GM19372 (cell line): ENCODE data around the gene NBAS.

Experiments
- ATAC-seq: cut with Tn5 transposase; IDR thresholded peaks from one replicate; pipeline ENCODE4 v1.9.1; 2021; ENCODE audit warnings: mild to moderate bottlenecking, low read depth, moderate library complexity; ENCODE audit not compliant: unreplicated experiment

The NBAS gene

GRCh38 chr2:15591692-15592463 lies 30.7 kb upstream of the NBAS start, which contains the start of gene DDX1:
TSS of gene DDX1 (plus strand) at chr2:15591868. CDS start at chr2:15591934, 66 bp downstream.
- ATAC-seq, result peak; percentile 93

DNA sequence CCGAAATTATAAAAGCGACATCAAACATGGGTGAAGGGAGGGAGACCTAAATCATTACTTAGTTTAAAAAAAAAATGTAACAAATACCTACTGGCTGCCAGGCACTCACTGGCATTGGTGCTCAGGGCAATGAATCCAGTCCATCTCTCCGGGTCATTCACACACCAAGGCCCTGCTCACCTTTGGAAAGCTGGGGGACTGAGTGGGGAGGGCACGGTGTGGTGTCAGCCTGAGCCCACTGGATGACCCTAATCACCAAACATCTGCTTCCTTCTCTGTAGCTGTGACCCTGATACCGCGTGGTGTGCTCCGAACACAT lies 30.2 kb upstream of the NBAS start:
- ATAC-seq, result no peak

- ATAC-seq, result no peak
Measured at GRCh38 chr2:15588329-15588919, 27.3 kb upstream of the NBAS start.

DNA sequence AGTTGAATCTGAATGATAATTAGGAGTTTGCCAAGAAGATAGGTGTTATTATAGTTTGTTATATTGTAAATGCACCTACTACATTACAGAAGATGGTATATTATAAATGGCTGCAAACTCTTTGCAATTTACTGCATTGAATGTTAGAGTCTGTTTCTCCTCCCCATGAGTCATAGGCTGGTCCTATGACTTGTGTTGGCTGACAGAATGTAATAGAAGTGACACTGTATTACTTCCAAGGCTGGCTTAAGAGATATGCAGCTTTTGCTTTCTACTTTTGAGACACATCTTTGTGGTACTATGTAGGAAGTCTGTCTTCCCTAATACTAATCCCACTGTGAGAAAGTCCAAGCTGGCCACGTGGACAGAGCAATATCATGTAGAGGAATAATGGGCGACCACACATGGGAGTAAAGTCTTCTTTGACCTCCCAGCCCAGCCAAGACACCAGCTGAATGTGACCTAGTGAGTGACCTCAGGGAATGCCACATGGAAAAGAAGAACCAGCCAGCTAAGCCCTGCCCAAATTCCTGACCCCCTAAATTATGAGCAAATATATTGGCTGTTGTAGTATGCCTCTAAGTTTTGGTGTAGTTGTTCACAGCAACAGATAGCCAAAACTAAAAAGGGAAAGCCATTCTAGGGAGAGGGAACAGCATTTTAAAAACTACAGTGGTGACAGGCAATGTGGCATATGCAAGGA lies 23.8 kb upstream of the NBAS start:
- ATAC-seq, result no peak

- no peak for ATAC-seq
Measured at GRCh38 chr2:15584316-15584715, 23.2 kb upstream of the NBAS start.

DNA sequence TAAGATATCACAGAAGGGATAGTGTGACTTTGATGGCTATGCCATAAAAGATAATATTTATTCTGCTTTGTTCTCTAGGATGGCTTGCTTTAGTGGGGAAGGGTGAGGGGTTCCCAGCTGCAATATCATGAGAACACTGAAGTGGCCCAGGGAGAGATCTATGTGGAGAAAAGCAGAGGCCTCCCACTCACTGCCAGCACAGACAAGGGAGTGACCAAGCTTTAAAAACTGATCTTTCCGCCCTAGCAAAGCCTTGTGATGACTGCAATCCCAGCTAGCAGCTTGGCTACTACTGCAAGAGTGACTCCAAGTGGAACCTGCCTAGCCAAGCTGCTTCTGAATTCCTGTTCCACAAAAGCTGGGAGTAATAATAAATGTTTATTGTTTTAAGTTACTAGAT lies 22.7 kb upstream of the NBAS start:
- no peak for ATAC-seq

DNA sequence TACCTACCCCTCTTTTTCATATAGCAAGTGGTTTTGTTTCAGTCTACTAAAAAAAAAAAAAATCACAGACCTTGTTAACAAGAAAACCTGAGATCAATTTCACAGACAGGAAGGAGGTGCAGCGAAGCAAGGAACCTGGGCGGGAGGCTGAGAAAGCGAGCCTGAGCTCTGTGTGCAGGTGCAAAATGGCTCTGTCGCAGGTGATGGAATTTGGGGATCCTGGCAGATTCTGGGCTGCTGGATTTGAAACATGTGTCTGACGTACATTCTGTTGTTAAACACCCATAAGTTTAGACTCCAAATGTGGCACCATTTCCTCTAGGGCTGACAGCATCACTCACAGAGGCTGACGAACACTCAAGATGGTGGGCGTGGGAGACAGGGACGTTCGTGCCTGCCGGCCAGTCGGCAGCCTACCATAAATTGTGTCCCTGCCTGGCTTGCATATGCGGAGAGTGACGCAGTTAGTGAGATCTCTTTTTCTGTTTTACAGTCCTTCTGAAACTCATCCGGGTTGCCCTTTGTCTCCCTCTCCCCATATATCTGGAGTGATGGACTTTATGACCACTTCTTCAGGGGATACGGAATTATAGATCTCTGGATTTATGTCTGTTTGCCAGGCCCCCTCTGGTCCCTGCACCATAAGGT lies 21.7 kb upstream of the NBAS start:
- ATAC-seq, result no peak

DNA sequence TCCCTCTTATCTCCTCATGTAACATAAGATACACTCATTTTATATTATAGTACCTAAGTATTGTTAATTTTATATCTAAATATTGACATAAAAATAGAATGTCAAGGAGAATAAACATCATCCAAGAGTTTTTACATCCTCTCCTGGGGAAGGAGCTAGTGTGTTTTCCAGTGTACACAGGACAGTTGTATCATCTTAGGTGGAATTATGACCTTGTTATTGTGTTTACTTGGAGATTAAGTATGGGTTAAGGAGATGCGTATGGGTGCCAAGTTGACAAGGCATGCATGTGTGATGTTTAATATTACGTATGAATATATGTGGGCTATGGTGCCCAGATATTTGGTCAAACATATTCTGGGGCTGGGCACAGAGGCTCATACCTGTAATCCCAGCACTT lies 19.3 kb upstream of the NBAS start:
- ATAC-seq, result no peak

DNA sequence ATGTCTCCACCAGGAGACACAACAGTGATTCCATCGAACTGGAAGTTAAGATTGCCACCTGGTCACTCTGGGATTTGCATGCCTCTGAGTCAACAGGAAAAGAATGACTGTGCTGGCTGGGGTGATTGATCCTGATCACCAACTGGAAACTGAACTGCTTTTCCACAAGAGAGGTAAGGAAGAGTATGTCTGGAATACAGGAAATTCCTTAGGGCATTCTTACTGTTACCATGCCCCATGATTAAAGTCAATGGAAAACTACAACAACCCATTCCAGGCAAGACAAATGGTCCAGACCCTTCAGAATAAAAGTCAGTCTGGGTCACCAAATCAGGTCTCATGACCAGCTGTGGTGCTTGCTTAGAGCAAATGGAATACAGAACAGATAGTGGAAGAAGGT lies 18.5 kb upstream of the NBAS start:
- no peak for ATAC-seq

- peak; percentile 97 for ATAC-seq
Measured at GRCh38 chr2:15577071-15577735, 16.1 kb upstream of the NBAS start.

DNA sequence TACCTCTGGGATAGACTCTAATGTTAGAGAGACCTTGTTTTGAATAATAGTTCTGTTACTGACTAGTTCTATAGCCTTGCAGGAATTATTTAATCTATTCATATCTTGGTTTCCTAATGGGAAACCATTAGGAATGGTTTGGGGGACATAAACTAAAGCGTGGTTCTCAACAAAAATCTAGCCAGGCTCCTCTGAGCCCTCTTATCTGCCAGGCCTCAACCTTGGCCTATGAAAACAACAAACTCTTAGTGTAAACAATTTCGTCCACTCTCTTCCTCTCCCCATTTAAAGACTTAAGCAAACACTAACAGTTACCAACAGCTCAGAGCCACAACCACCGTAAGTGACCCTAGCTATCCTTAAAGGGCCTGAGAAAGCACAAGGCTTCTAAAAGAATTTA lies 10.6 kb upstream of the NBAS start:
- ATAC-seq, result no peak

DNA sequence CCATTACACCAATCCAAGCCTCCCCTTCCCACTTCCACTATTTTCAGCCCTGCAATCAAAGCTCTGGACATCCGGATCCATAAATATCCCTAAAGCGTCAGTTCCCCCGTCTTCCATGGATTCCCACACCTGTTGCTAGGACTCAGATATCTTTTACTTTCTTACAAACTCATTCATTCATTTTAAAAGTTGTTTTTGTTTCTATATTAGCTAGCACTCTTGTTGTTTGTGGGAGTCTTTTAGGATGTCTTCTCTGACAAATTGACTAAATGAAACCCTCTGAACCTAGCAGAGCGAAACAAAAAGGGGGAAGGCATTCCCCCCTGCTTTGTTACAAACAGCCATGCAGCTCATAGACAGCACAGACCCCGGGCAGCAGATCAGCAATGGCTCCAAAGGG lies 9.0 kb upstream of the NBAS start:
- ATAC-seq, result no peak

DNA sequence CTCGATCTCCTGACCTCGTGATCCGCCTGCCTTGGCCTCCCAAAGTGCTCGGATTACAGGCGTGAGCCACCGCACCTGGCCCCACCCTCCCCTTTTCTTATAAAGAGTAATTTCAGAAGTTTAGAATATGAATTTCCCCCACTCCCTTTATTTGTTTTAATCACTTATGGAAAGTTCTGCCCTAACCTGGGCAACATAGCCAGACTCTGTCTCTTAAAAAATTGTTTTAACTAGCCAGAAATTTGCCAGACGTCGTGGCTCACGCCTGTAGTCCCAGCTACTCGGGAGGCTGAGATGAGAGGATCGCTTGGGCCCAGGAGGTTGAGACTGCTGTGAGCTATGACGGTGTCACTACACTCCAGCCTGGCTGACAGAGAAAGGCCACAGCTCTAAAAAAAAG lies 7.7 kb upstream of the NBAS start:
- no peak for ATAC-seq

GRCh38 chr2:15566912-15567311 lies 5.8 kb upstream of the NBAS start:
- ATAC-seq, result no peak

GRCh38 chr2:15565994-15566671 lies 5.0 kb upstream of the NBAS start:
- no peak for ATAC-seq

DNA sequence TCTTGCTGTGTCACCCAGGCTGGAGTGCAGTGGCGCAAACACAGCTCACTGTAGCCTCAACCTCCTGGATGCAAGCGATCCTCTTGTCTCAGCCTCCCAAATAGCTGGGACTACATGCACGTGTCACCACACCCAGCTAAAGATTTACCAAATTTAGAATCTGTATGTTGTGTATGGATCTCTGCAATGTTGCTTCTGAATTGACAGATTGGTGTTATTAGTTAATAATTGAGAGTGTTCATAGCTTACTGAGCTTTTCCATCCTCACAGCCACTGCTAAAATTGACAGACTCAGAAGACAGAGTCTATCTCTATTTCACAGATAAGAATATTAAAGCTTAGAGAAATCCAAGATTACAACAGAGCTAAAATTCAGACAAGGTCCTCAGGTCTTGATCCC lies 4.3 kb upstream of the NBAS start:
- ATAC-seq, result no peak

DNA sequence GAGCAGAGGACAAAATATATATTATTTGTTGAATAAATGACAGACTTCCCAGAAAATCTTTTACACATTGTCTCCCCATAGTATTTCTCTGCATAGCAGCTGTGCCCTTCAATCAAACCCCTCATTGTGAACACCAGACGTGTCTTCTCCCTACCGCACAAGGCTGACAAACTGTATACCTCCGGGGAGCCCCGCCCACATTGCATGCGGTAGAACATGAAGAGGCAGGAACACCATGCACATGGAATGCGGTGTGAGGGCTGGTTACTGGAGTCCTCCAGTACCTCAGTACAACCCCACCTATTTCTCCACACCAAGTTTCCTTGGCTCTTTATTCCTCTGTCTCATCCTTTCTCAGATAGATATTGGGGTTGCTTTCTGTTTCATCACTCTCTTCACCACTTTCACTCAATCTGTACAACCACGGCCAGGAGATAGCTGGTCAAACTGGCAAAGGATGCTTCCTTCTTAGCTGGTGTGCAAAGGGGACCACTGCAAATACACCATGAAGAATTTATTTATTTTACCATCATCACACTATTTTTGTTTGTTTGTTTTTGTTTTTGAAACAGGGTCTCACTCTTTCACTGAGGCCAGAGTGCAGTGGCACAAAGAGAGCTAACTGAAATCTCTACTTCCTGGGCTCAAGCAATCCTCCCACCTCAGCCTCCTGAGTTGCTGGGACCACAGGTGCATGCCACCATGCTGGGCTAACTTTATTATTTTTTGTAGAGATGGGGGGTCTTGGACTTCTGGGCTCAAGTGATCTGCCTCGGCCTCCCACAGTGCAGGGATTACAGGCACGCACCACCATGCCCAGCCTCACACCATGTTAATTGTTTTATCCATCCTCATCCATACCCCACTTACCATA lies 2.3 kb upstream of the NBAS start:
- ATAC-seq, result no peak

GRCh38 chr2:15562354-15563031 lies 1.4 kb upstream of the NBAS start:
- ATAC-seq, result no peak
